ENCODE measurements around the gene PLXNC1. TPM values are rescaled to one million over a fixed set of nuclear protein-coding genes. Genes with fewer than 3 reads are reported as not detected.

Gene PLXNC1
- total RNA-seq, 2 donors from 2014 or later, result 8.4 to 12.4 TPM

DNA sequence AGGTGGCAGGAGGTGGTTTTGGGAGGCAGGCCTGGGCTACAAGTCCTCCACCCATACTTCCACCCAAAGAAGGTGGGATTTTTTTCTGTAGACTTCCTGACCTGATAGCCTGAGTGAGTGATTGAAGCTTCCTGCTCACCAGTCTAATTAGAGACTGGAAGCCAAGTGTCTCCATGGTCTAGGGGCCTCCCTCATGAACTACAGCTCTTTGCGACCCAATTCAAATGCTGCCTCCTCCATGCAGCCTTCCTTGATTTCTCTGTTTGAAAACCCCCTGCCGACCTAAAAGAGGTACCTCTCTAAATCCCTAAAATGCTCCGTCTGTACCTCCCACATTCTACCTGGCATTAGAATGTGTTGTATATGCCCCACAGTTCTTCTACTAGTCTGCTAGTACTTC lies 124.9 kb downstream of the PLXNC1 start:
- no peak overlapping the region for H3K9ac ChIP-seq (ENCODE audit: low read depth in 2 of 2, low read length in 2 of 2)
- intact Hi-C loops (cut with DNase I), result no loop called here
- TF ChIP-seq CTCF (IDR thresholded peaks at IDR 0.05), result no peak
- no peaks in the 10 kb centered on the region for H3K9me3 ChIP-seq
- no peaks in the 10 kb centered on the region for H3K36me3 ChIP-seq
- no peak for DNase-seq
- H3K4me3 ChIP-seq, result no peak overlapping the region
- H3K27ac ChIP-seq, result no peak overlapping the region
- no peaks in the 10 kb centered on the region for H3K27me3 ChIP-seq
- no peaks in the 10 kb centered on the region for H3K4me1 ChIP-seq

- no peak for TF ChIP-seq CTCF (IDR thresholded peaks at IDR 0.05)
- H3K36me3 ChIP-seq, result no peaks in the 10 kb centered on the region
- no peaks in the 10 kb centered on the region for H3K9me3 ChIP-seq
- H3K9ac ChIP-seq (ENCODE audit: low read depth in 2 of 2, low read length in 2 of 2), result no peak overlapping the region
- H3K27ac ChIP-seq, result no peak overlapping the region
- H3K4me3 ChIP-seq, result no peak overlapping the region
- H3K27me3 ChIP-seq, result no peaks in the 10 kb centered on the region
- DNase-seq, result no peak
- no peaks in the 10 kb centered on the region for H3K4me1 ChIP-seq
- intact Hi-C loops (cut with DNase I), result no loop called here
Measured at GRCh38 chr12:94276725-94277124, 128.3 kb downstream of the PLXNC1 start.

DNA sequence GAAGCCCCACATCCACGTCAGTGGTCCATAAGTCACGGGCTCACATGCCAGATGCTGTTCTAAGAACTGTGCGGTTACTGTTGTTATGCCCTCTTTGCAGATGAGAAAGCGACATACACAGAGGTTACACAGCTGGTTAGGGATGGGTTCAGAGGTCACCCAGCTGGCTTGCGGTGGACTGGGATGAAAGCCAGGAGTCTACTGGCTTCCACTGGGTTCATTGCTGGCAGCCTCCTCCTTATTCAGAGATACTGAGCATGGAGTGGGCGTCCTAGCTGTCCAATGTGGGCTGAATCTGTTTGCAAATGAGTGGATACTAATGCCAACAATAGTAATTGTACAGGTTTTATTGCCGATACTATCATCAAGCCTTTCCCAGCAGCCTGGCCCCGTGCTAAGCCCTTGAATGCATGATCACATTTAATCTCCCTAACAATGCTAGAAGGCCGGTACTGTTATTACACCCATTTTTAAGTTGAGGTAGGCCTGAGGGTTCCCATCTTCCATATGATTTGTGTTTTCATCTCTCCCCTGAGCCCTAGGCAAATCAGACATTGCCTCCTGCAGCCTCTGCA lies 129.1 kb downstream of the PLXNC1 start:
- no peaks in the 10 kb centered on the region for H3K4me1 ChIP-seq
- H3K36me3 ChIP-seq, result no peaks in the 10 kb centered on the region
- intact Hi-C loops (cut with DNase I), result no loop called here
- no peak for TF ChIP-seq CTCF (IDR thresholded peaks at IDR 0.05)
- DNase-seq, result no peak
- no peaks in the 10 kb centered on the region for H3K27me3 ChIP-seq
- H3K9me3 ChIP-seq, result no peaks in the 10 kb centered on the region
- H3K9ac ChIP-seq (ENCODE audit: low read depth in 2 of 2, low read length in 2 of 2), result no peak overlapping the region
- H3K27ac ChIP-seq, result no peak overlapping the region
- H3K4me3 ChIP-seq, result no peak overlapping the region

- no peak for TF ChIP-seq CTCF (IDR thresholded peaks at IDR 0.05)
- H3K9ac ChIP-seq (ENCODE audit: low read depth in 2 of 2, low read length in 2 of 2), result no peak overlapping the region
- DNase-seq, result no peak
- H3K27me3 ChIP-seq, result no peaks in the 10 kb centered on the region
- no peaks in the 10 kb centered on the region for H3K4me1 ChIP-seq
- H3K36me3 ChIP-seq, result no peaks in the 10 kb centered on the region
- H3K4me3 ChIP-seq, result no peak overlapping the region
- no peaks in the 10 kb centered on the region for H3K9me3 ChIP-seq
- intact Hi-C loops (cut with DNase I), result no loop called here
- no peak overlapping the region for H3K27ac ChIP-seq
Measured at GRCh38 chr12:94280063-94280462, 131.7 kb downstream of the PLXNC1 start.

GRCh38 chr12:94282675-94283074 lies 134.3 kb downstream of the PLXNC1 start:
- DNase-seq, result no peak
- no peak overlapping the region for H3K4me3 ChIP-seq
- H3K27ac ChIP-seq, result no peak overlapping the region
- TF ChIP-seq CTCF (IDR thresholded peaks at IDR 0.05), result no peak
- H3K4me1 ChIP-seq, result peaks cover 5% of the 10 kb centered on the region
- H3K9me3 ChIP-seq, result no peaks in the 10 kb centered on the region
- H3K27me3 ChIP-seq, result no peaks in the 10 kb centered on the region
- intact Hi-C loops (cut with DNase I), result no loop called here
- H3K36me3 ChIP-seq, result no peaks in the 10 kb centered on the region
- no peak overlapping the region for H3K9ac ChIP-seq (ENCODE audit: low read depth in 2 of 2, low read length in 2 of 2)

Measured in colonic mucosa (tissue), 4 donors.